GM12872 (cell line): ENCODE results near the gene LARP6.

ENCODE experiments used
- CTCF ChIP-seq: IDR thresholded peaks from 3 replicates; pipeline ENCODE4 v1.5.1; 2011; ENCODE audit warnings: low read depth, mild to moderate bottlenecking, low read length, moderate library complexity; ENCODE audit not compliant: insufficient read depth

The LARP6 gene

GRCh38 chr15:70866982-70867641 lies 13.2 kb upstream of the LARP6 start:
- TF ChIP-seq CTCF, result no peak

- TF ChIP-seq CTCF, result no peak
Observed at GRCh38 chr15:70863450-70864218, 9.7 kb upstream of the LARP6 start.

- TF ChIP-seq CTCF, result no peak
Observed at GRCh38 chr15:70859998-70860397, 6.0 kb upstream of the LARP6 start.

GRCh38 chr15:70859322-70859908 lies 5.5 kb upstream of the LARP6 start:
- TF ChIP-seq CTCF, result no peak

- TF ChIP-seq CTCF, result no peak
Observed at GRCh38 chr15:70857562-70858285, 3.8 kb upstream of the LARP6 start.

GRCh38 chr15:70856884-70857561 lies 3.1 kb upstream of the LARP6 start:
- no peak for TF ChIP-seq CTCF
